Measurements from ENCODE around the gene PDE6H.

GRCh38 chr12:14946861-14947260 lies 26.0 kb upstream of the PDE6H start:
- no peak for TF ChIP-seq POLR2A (IDR thresholded peaks at IDR 0.05; ENCODE audit: low read depth, low read length)
- TF ChIP-seq POLR2AphosphoS5 (IDR thresholded peaks at IDR 0.05; ENCODE audit: low read depth, low read length): no peak
- no peak for TF ChIP-seq TAF1 (IDR thresholded peaks at IDR 0.05; ENCODE audit: low read depth, low read length)
- TF ChIP-seq SPI1 (IDR thresholded peaks at IDR 0.05; ENCODE audit: low read depth, low read length): no peak
- no peak for TF ChIP-seq POU2F2 (IDR thresholded peaks at IDR 0.05; ENCODE audit: low read depth, low read length)
